Testis (tissue), 3 donors: Measurements from ENCODE around the gene SHC3. TPM values are rescaled to one million over a fixed set of nuclear protein-coding genes. Genes with fewer than 3 reads are reported as not detected.

ENCODE experiments used
- DNase-seq: peaks from one replicate; pipeline ENCODE4 v3.0.0-alpha.2; 2019
- H3K27ac ChIP-seq, 2 donors: fragments of 200-600 bp; sonication (generic); one replicate each; pipeline ENCODE4 v1.5.1; 2019
- H3K27me3 ChIP-seq: fragments of 200-600 bp; sonication (generic); one replicate; pipeline ENCODE4 v1.5.1; 2019
- H3K36me3 ChIP-seq: fragments of 200-600 bp; sonication (generic); one replicate; pipeline ENCODE4 v1.5.1; 2017; ENCODE audit warnings: low read depth; ENCODE audit errors: missing control alignments
- H3K4me1 ChIP-seq: fragments of 200-600 bp; sonication (generic); one replicate; pipeline ENCODE4 v1.5.1; 2019
- H3K4me3 ChIP-seq, 2 donors: fragments of 200-600 bp; sonication (generic); one replicate each; pipeline ENCODE4 v1.5.1; 2017 to 2019
- H3K9me3 ChIP-seq: fragments of 200-600 bp; sonication (generic); one replicate; pipeline ENCODE4 v1.5.1; 2017
- CTCF ChIP-seq, 3 experiments: fragments of 450-650 bp in 2 of 3; fragments of 200-600 bp in 1 of 3; sonication (generic) in 1 of 3; IDR thresholded peaks; one replicate each; pipeline ENCODE4 v1.5.1; 2016 to 2019; ENCODE audit warnings: antibody characterized with exemption in 3 of 3, mild to moderate bottlenecking in 2 of 3, moderate library complexity in 1 of 3
- POLR2A ChIP-seq: fragments of 450-650 bp; IDR thresholded peaks from one replicate; pipeline ENCODE4 v1.6.1; 2017; ENCODE audit warnings: antibody characterized with exemption, mild to moderate bottlenecking, moderate library complexity
- WGBS, 2 donors: methylation state at CpG; one replicate each; pipeline ENCODE4 v1.1.5; 2018; 5-methylcytosine and 5-hydroxymethylcytosine counted together
- intact Hi-C: fragments of 100-400 bp; cut with DNase I; formaldehyde crosslinking; loops from one replicate; pipeline ENCODE4 v1.15.1; 2023; ENCODE audit warnings: low total_unique reads
- polyA plus RNA-seq: library from polyadenylated mRNA; stranded (reverse); fragments of 350-450 nt; fragmentation: Illumina TruSeq; extraction: RNeasy Lipid Tissue Mini Kit (QIAGEN cat#74804); gene quantifications from one replicate; pipeline ENCODE4 v1.2.3, GENCODE V29; 2014; ENCODE audit warnings: low read depth, low replicate concordance; ENCODE audit not compliant: insufficient read depth
- total RNA-seq, 2 donors: library from RNA; depleted of rRNA; stranded (reverse); fragments of >200 nt; gene quantifications; one replicate each; pipeline ENCODE4 v1.2.3, GENCODE V29; 2016

The SHC3 gene
- total and polyA plus RNA-seq, 3 donors from 2014 or later: 0.37 to 0.87 (median 0.82) TPM

- intact Hi-C loops: no loop called here
- WGBS, 2 donors: 77 to 80% methylated on average over 14 of the region's 14 CpGs
Observed at GRCh38 chr9:89153232-89154017, 25.2 kb downstream of the SHC3 start.

GRCh38 chr9:89149726-89150125 lies 28.9 kb downstream of the SHC3 start:
- DNase-seq: no peak
- Histone ChIP-seq H3K27ac (no peak overlapping the region), H3K27me3 (no peaks in the 10 kb centered on the region), H3K9me3 (no peaks in the 10 kb centered on the region), H3K36me3 (no peaks in the 10 kb centered on the region), H3K4me3 (no peak overlapping the region), H3K4me1 (no peaks in the 10 kb centered on the region)
- no peak for TF ChIP-seq CTCF (IDR thresholded peaks at IDR 0.05)
- no peak for TF ChIP-seq POLR2A
- intact Hi-C loops: no loop called here
- 89 to 91% methylated on average over 3 of the region's 3 CpGs for WGBS, 2 donors

More at GRCh38 chr9:89153232-89154017, 25.2 kb downstream of the SHC3 start:
- H3K4me3 ChIP-seq: no peak overlapping the region
- no peaks in the 10 kb centered on the region for H3K9me3 ChIP-seq
- H3K27ac ChIP-seq: no peak overlapping the region
- H3K27me3 ChIP-seq: no peaks in the 10 kb centered on the region
- no peaks in the 10 kb centered on the region for H3K4me1 ChIP-seq
- DNase-seq: peak; percentile 22
- no peaks in the 10 kb centered on the region for H3K36me3 ChIP-seq
- no peak for TF ChIP-seq POLR2A
- no peak for TF ChIP-seq CTCF (IDR thresholded peaks at IDR 0.05)

GRCh38 chr9:89145097-89145496 lies 33.5 kb downstream of the SHC3 start:
- Histone ChIP-seq H3K4me3 (no peak overlapping the region), H3K36me3 (no peaks in the 10 kb centered on the region), H3K27ac (no peak overlapping the region), H3K27me3 (no peaks in the 10 kb centered on the region), H3K4me1 (no peaks in the 10 kb centered on the region), H3K9me3 (no peaks in the 10 kb centered on the region)
- TF ChIP-seq CTCF (IDR thresholded peaks at IDR 0.05) (no peak), POLR2A (no peak)
- DNase-seq: no peak
- WGBS, 2 donors: 72 to 86% methylated on average over 3 of the region's 3 CpGs
- intact Hi-C loops: no loop called here

GRCh38 chr9:89144238-89144637 lies 34.4 kb downstream of the SHC3 start:
- H3K9me3 ChIP-seq: no peaks in the 10 kb centered on the region
- TF ChIP-seq POLR2A (no peak), CTCF (IDR thresholded peaks at IDR 0.05) (no peak)
- intact Hi-C loops: no loop called here
- WGBS, 2 donors: 80 to 84% methylated on average over 2 of the region's 2 CpGs
- H3K27ac ChIP-seq: no peak overlapping the region
- no peak for DNase-seq
- H3K36me3 ChIP-seq: no peaks in the 10 kb centered on the region
- no peaks in the 10 kb centered on the region for H3K4me1 ChIP-seq
- H3K27me3 ChIP-seq: no peaks in the 10 kb centered on the region
- H3K4me3 ChIP-seq: no peak overlapping the region

- Histone ChIP-seq H3K27ac (no peak overlapping the region), H3K4me3 (no peak overlapping the region), H3K27me3 (no peaks in the 10 kb centered on the region), H3K36me3 (no peaks in the 10 kb centered on the region), H3K9me3 (no peaks in the 10 kb centered on the region), H3K4me1 (no peaks in the 10 kb centered on the region)
- DNase-seq: no peak
- 91 to 94% methylated on average over 5 of the region's 5 CpGs for WGBS, 2 donors
- no peak for TF ChIP-seq CTCF (IDR thresholded peaks at IDR 0.05)
- no peak for TF ChIP-seq POLR2A
- intact Hi-C loops: no loop called here
Observed at GRCh38 chr9:89143266-89143665, 35.4 kb downstream of the SHC3 start.
